Immature natural killer cell (primary cell): ENCODE measurements around the gene EEF2. TPM values are rescaled to one million over a fixed set of nuclear protein-coding genes. Genes with fewer than 3 reads are reported as not detected.
A peak's percentile ranks its signal among the peaks of the same experiment; 100 is the strongest.
"Not testable (repeated sequence)": the region's sequence is repeated elsewhere in the genome, so short reads cannot be mapped to it uniquely, and the experiment has no call there.

Experiments
- DNase-seq, 3 donors: peaks; one replicate each; pipeline ENCODE4 v3.0.0; 2022; ENCODE audit warnings: mixed read lengths in 1 of 3
- H3K27ac Mint-ChIP-seq, 6 donors: one replicate each; pipeline ENCODE4 v1.8.0; 2020; ENCODE audit warnings: mixed read lengths in 6 of 6, mild to moderate bottlenecking in 5 of 6, inconsistent platforms in 4 of 6, moderate library complexity in 3 of 6
- H3K27me3 Mint-ChIP-seq, 3 donors: one replicate each; pipeline ENCODE4 v1.8.0; 2020 to 2021; ENCODE audit warnings: low read depth in 3 of 3, mild to moderate bottlenecking in 3 of 3, mixed read lengths in 3 of 3, moderate library complexity in 3 of 3, inconsistent platforms in 1 of 3
- H3K36me3 Mint-ChIP-seq, 3 donors: one replicate each; pipeline ENCODE4 v1.8.0; 2020; ENCODE audit warnings: mixed read lengths in 3 of 3, inconsistent platforms in 2 of 3, mild to moderate bottlenecking in 2 of 3
- H3K4me1 Mint-ChIP-seq, 2 donors: one replicate each; pipeline ENCODE4 v1.8.0; 2020; ENCODE audit warnings: inconsistent platforms in 2 of 2, mild to moderate bottlenecking in 2 of 2, mixed read lengths in 2 of 2, moderate library complexity in 1 of 2
- H3K4me3 Mint-ChIP-seq, 5 donors: one replicate each; pipeline ENCODE4 v1.8.0; 2020; ENCODE audit warnings: mild to moderate bottlenecking in 5 of 5, mixed read lengths in 5 of 5, inconsistent platforms in 3 of 5, moderate library complexity in 3 of 5
- H3K9me3 Mint-ChIP-seq, 6 donors: one replicate each; pipeline ENCODE4 v1.8.0; 2020; ENCODE audit warnings: mild to moderate bottlenecking in 6 of 6, mixed read lengths in 6 of 6, inconsistent platforms in 4 of 6, moderate library complexity in 3 of 6
- polyA plus RNA-seq, 3 donors: library from polyadenylated mRNA; unstranded; fragments of 300-500 nt; fragmentation: Illumina TruSeq; gene quantifications; one replicate each; pipeline ENCODE4 v1.2.3, GENCODE V29; 2021

EEF2 gene
- polyA plus RNA-seq, 3 donors from 2014 or later, result 167 to 381 (median 325) TPM

DNA sequence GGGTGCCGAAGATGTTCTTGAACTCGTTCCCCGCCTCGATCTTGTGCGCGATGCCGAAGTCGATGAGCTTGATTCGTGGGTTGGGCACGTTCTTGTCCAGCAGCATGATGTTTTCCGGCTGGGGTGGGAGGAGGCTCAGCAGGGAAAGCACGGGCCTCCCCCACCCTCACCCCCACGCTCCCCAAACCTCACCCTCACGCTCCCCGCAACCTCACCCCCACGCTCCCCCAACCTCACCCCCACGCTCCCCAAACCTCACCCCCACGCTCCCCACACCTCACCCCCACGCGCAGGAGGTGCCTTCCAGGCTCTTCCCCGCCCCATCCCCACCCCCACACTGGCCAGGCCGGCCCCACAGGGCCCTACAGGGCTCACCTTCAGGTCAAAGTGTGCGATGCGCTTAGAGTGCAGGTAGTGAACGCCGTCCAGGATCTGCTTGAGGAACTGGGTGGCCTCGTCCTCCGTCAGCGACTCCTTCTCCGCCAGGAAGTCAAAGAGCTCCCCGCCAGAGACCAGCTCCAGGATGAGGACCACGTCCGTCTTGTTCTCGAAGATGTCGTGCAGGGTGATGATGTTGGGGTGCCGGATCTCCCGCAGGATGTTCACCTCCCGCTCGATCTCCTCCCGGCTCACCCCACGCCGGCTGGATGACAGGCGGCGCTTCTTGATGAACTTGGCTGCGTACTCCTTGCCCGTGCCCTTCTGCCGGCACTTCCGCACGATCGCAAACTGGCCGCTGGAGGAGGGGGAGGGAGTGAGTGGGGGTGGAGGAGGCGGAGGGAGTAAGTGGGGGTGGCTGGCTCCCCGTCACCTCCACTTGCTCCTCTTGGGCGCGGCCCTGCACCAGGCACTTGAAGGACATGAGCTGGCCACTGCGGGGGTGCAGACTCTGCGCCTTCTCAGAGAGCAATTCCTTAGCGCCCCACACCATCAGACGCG is 20.7 kb downstream of the EEF2 start:
- H3K36me3 Mint-ChIP-seq, result peaks cover 0 to 17% (median 4%) of the 10 kb centered on the region in 3 donors
- H3K4me3 Mint-ChIP-seq, result no peak overlapping the region
- DNase-seq, result no peak
- no peaks in the 10 kb centered on the region for H3K9me3 Mint-ChIP-seq
- H3K27me3 Mint-ChIP-seq, result peaks cover 0 to 3% (median 0%) of the 10 kb centered on the region in 3 donors
- no peak overlapping the region for H3K27ac Mint-ChIP-seq
- H3K4me1 Mint-ChIP-seq, result peaks cover 13 to 14% of the 10 kb centered on the region in 2 donors

DNA sequence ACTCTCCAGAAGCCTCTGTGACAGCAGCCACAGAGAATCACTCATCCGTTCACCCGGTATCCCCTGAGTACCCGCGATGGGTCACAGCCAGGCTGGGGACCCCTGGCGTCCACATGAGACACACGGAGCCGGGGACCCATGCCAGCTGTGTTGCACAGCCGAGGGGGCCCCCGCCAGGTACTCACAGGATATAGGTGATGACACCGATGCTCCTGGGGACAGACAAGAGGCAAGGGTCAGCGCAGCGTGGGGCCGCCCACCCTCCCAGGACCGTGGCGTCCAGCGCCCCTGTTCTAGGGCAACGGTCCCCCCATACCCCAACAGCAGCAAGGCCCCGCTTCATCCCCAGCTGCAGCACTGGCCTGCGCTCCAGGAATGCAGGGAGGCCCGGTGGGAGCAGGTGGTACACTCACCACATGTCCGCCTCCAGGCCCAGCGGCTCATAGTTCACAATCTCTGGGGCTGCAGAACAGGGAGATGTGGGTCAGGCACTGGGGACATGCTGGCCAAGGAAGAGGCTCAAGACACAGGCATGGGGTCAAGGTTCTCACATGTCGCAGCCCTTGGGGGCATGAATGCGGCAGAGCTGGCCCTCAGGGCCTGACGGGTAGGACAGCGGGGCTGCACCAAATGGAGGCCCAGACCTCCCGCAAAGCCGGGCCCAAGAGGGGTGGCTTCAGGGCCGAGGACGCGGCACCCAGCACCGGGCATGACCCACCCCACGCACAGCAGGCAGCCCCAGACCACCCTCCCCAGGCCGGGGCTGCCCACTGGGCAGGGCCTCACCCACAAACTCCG is 21.6 kb downstream of the EEF2 start:
- Mint-ChIP-seq H3K27ac (peak overlapping the region in 1 of 6 donors; percentile 40), H3K36me3 (peaks cover 0 to 17% (median 4%) of the 10 kb centered on the region in 3 donors), H3K4me1 (peaks cover 6 to 9% of the 10 kb centered on the region in 2 donors), H3K4me3 (no peak overlapping the region), H3K9me3 (no peaks in the 10 kb centered on the region), H3K27me3 (peaks cover 0 to 3% (median 0%) of the 10 kb centered on the region in 3 donors)
- DNase-seq, result no peak

DNA sequence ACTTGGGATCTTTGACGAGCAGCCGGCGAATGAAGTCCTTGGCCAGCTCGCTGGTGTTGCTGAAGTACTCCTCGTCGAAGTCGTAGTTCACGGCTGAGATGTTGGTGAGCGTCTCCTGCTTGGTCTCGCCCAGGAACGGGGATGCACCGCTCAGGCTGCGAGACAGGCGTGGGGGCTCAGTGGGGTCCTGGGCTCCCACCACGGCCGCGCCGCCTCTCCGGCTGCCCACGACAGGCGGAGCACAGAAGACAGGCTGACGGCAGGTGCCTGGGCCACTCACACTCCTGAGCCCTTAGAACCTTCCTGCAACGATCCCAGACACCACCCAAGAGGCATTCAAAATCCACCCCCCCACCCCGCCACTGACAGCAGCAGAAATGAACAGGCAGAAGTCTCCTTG is 24.3 kb downstream of the EEF2 start:
- no peaks in the 10 kb centered on the region for H3K9me3 Mint-ChIP-seq
- no peak overlapping the region for H3K4me3 Mint-ChIP-seq
- DNase-seq, result no peak
- H3K27ac Mint-ChIP-seq, result no peak overlapping the region
- peaks cover 0 to 3% (median under 1%) of the 10 kb centered on the region in 3 donors for H3K27me3 Mint-ChIP-seq
- H3K36me3 Mint-ChIP-seq, result peaks cover 0 to 16% (median 4%) of the 10 kb centered on the region in 3 donors
- peaks cover 0 to 3% of the 10 kb centered on the region in 2 donors for H3K4me1 Mint-ChIP-seq

DNA sequence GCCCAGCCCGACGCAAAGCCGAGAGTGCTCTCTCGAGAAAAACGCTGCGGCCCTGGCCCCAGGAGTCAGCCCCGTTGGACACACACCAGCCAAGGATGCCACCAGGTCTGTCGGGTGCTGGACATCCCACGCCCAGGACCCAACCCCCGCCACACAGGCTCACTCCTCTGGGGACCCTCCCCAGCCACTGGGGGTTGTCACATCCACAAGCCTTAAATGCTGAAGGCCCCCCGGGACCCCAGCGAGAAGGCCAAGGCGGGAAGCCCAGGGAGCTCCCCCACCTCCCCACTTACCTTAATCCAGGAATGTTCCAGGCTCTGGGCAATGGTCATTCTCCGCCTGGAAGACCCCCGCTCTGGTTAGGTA is 25.5 kb downstream of the EEF2 start:
- DNase-seq, result no peak
- H3K27me3 Mint-ChIP-seq, result peaks cover 0 to 3% (median 1%) of the 10 kb centered on the region in 3 donors
- no peak overlapping the region for H3K4me3 Mint-ChIP-seq
- peak overlapping the region in 1 of 6 donors; percentile 17 for H3K27ac Mint-ChIP-seq
- H3K4me1 Mint-ChIP-seq, result no peaks in the 10 kb centered on the region
- H3K9me3 Mint-ChIP-seq, result no peaks in the 10 kb centered on the region
- H3K36me3 Mint-ChIP-seq, result peaks cover 0 to 16% (median 4%) of the 10 kb centered on the region in 3 donors

DNA sequence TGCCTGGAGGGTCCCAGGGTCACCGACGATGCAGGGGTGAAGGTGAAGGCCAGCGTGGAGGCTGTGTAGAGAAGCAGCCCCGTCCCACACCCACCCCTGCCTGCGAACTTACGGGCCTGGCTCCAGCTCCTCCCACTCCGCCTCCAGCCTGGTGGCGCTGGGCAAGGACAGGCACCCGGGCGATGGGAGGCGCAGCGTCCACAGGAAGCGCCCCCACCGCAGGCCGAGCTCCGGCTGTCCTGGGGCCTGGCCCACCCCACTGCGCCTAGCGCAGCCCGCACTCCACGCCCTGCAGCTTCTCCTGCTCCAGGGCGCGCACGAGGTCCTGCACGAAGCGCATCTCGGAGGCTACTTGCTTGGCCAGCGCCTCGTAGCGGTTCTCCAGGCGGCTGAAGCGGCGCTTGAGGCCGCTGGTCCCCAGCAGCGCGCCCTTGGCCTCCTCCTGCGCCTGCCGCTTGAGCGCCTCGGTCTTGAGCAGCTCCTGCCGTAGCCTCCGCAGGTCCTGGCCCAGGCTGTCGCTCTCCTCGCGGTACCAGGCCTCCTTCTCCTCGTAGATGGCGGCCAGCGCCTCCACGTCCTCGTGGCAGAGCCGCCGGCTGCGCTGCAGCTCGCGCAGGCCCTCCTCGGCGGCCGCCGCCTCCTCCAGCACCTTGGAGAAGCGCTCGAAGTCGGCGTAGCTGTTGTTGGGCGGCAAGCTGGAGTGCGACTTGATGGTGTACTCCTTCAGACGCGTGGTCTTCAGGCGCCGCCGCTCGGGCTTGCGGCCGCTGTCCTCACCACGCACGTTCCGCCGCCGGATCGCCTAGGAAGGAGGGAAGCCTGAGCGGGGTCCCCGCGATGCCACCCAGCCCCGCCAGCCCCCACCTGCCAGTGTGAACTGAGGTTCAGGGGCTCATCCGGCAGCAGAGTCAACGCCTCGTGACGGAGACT is 26.2 kb downstream of the EEF2 start:
- H3K4me3 Mint-ChIP-seq, result no peak overlapping the region
- no peaks in the 10 kb centered on the region for H3K4me1 Mint-ChIP-seq
- no peak overlapping the region for H3K27ac Mint-ChIP-seq
- H3K27me3 Mint-ChIP-seq, result peaks cover 0 to 2% (median 1%) of the 10 kb centered on the region in 3 donors
- peaks cover 0 to 16% (median 4%) of the 10 kb centered on the region in 3 donors for H3K36me3 Mint-ChIP-seq
- no peak for DNase-seq
- H3K9me3 Mint-ChIP-seq, result no peaks in the 10 kb centered on the region

DNA sequence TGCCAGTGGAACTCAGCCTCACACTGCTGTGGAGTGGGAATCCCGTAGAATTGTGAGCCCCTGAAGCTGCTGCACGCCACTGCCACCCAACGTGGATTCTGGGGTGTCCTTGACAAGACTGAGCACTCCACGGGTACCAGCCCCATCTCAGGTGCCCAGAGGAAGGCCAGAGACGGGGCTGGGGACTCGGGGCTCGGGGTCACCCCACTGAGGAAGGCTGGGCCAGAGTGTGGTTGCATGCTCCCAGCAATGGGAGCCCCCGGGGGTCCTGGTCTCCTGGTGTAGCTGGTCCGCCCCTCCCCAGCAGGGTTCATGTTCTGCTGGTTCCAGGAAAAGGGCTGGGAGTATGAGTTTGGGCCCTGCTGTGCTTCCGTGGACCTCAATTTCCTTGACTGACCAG is 29.6 kb downstream of the EEF2 start:
- Mint-ChIP-seq H3K27ac (no peak overlapping the region), H3K27me3 (peaks cover 0 to 3% (median 0%) of the 10 kb centered on the region in 3 donors), H3K4me1 (peaks cover 7 to 14% of the 10 kb centered on the region in 2 donors), H3K36me3 (peaks cover 0 to 6% (median 0%) of the 10 kb centered on the region in 3 donors), H3K9me3 (no peaks in the 10 kb centered on the region), H3K4me3 (no peak overlapping the region)
- DNase-seq, result no peak

DNA sequence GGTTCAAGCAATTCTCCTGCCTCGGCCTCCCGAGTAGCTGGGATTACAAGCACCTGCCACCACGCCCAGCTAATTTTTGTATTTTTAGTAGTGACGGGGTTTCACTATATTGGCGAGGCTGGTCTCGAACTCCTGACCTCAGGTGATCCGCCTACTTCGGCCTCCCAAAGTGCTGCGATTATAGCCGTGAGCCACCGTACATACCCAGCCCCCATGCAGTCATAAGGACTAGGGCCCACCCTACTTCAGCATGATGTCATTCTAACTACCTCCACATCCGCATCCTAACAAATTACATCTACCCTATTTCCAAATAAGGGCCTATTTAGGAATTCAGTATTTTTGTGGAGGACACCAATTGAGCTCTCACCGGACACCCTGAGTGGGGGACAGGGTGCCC is 30.0 kb downstream of the EEF2 start:
- H3K27ac Mint-ChIP-seq, result peak overlapping the region in 1 of 6 donors; percentile 16
- not testable (repeated sequence) for DNase-seq, H3K4me3 Mint-ChIP-seq, H3K36me3 Mint-ChIP-seq, H3K9me3 Mint-ChIP-seq, H3K27me3 Mint-ChIP-seq
- peaks cover 7 to 17% of the 10 kb centered on the region in 2 donors for H3K4me1 Mint-ChIP-seq

DNA sequence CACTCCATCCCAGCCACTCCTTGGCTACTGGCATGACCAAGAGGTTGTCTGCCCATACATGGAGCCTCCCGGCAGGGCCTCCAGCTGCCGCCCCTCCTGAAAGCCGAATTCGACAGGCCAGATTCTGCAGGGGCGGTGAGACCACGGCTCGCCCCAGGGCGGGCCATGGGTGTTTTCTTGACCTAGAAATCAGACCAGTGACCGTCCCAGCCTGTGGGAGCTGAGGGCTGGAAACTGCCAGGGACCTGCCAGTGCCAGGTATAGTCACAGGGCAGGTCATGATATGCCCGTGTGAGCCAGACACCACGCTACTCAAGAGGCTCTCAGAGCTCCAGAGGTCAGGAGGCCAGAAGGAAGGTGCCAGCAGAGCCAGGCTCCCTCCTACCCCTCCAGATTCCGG is 31.2 kb downstream of the EEF2 start:
- no peaks in the 10 kb centered on the region for H3K9me3 Mint-ChIP-seq
- peaks cover 7 to 18% of the 10 kb centered on the region in 2 donors for H3K4me1 Mint-ChIP-seq
- H3K36me3 Mint-ChIP-seq, result peaks cover 0 to 3% (median 0%) of the 10 kb centered on the region in 3 donors
- H3K27me3 Mint-ChIP-seq, result peaks cover 0 to 3% (median 0%) of the 10 kb centered on the region in 3 donors
- DNase-seq, result no peak
- no peak overlapping the region for H3K27ac Mint-ChIP-seq
- no peak overlapping the region for H3K4me3 Mint-ChIP-seq

DNA sequence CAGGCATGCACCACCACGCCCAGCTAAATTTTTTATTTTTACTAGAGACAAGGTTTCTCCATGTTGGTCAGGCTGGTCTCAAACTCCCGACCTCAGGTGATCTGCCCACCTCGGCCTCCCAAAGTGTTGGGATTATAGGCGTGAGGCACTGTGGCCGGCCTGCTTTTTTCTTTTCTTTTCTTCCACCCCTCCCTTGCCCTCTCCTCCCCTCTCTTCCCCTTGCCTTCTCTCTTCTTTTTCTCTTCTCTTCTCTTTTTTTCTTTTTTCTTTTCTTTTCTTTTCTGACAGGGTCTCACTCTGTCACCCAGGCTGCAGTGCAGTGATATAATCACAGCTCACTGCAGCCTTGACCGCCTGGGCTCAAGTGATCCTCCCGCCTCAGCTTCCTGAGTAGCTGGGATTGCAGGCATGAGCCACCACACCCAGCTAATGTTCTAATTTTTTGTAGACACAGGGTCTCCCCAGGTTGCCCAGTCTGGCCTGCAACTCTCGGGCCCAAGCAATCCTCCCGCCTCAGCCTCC is 32.4 kb downstream of the EEF2 start:
- Mint-ChIP-seq H3K4me1 (peaks cover 7 to 22% of the 10 kb centered on the region in 2 donors), H3K4me3 (peak overlapping the region in 1 of 5 donors; percentile 21), H3K27ac (peak overlapping the region in 5 of 6 donors; percentile 7 to 77 (median 71))
- H3K27me3 Mint-ChIP-seq, DNase-seq, H3K9me3 Mint-ChIP-seq, H3K36me3 Mint-ChIP-seq: not testable (repeated sequence)

DNA sequence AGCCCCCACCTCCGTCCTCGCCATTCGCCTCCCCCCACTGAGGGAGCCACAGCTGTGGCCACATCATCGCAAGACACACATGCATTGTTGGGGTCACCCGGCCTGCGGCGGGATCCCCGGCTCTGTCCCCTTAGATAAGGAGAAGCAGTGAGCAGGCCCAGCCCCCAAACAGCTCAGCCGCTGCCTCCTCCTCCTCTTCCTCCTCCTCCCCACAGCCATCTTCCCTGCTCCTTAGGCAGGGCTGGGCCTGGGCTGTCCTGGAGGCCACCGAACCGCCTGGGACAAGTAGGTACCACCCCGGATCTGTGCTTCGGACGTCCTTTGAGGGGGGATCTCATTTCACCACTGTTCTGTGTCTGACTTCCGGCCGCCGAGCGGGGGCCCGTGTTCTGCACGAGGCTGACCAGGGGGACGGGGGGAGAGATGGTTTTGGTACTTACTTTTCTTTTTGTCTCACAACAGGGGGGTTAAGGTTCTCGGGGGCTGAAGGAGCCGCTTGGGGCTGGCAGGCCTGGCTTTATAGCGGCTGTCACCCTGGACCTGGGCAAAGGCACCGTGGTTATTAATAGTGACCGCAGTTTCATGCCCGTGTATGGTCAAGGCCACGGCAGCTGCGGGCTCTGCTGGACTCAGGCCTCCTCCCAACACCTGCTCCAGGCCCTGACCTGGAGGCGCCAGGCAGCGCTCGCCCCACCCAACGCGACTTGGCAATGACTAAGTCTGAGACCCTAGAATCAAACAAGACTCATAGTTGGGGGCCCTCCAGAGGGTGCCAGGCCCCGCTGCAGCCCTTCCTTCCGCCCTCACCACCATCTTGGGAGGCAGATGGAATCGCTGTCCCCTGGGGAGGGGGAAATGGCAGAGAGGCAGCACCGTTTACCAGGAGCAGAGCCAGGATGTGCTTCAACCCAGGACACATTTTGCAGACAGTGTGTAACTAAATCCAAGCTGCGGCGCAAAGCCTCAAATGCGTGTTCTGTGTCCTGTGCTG is 34.1 kb downstream of the EEF2 start:
- peaks cover 7 to 22% of the 10 kb centered on the region in 2 donors for H3K4me1 Mint-ChIP-seq
- H3K4me3 Mint-ChIP-seq, result peak overlapping the region; percentile 80 to 85 (median 83)
- peaks cover 0 to 3% (median 0%) of the 10 kb centered on the region in 3 donors for H3K27me3 Mint-ChIP-seq
- H3K36me3 Mint-ChIP-seq, result no peaks in the 10 kb centered on the region
- peak overlapping the region; percentile 85 to 94 (median 90) for H3K27ac Mint-ChIP-seq
- no peaks in the 10 kb centered on the region for H3K9me3 Mint-ChIP-seq
- peak; percentile 36 to 49 (median 46) for DNase-seq

DNA sequence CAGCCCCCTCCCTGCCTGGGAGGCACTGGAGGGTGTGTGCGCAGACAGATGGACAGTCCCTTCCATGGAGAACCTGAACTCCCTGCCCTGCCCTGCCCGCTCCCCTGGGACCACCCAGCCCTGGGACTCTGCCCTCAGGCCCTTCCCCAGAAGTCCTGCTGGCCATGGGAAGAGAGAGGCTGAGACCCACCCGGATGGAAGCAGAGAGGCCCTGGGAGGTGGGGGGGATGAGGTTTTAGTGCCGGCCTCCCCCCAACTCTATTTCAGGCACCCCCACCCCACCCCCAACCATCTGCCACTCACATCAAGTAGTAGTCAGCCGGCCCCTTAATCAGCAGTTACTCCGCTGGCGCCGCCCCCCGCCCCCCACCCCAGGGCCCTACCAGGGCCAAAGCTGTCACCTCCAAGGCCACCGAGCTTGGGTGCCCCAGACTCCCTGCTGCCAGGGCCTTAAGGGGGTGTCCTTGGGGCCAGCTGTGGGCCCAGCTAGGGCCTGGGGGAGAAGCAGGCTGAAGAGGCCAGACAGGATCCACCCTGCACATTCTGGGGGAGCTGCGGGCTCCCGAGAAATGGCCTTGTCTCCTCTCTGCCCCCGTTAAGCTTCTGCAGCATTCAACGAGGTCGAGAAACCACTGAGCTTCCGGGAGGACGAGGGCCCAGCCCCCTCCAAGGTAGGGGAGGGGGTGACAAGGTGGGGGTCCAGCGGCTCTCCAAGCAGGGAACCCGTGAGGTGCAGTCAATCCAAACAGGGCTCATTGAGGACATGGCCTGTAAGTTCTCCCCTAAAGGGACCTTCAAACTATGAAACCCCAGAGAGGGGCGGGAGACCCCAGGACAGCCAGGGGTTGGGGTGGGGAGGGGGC is 35.0 kb downstream of the EEF2 start:
- peak in 2 of 3 donors; percentile 9 to 16 for DNase-seq
- Mint-ChIP-seq H3K9me3 (no peaks in the 10 kb centered on the region), H3K27me3 (peaks cover 0 to 2% (median 0%) of the 10 kb centered on the region in 3 donors), H3K27ac (peak overlapping the region; percentile 36 to 94 (median 66)), H3K36me3 (no peaks in the 10 kb centered on the region), H3K4me3 (peak overlapping the region; percentile 65 to 83 (median 72)), H3K4me1 (peaks cover 7 to 22% of the 10 kb centered on the region in 2 donors)
